HG03025 (cell line): ENCODE data around the gene CNTNAP2.

ENCODE experiments used
- ATAC-seq: cut with Tn5 transposase; IDR thresholded peaks from one replicate; pipeline ENCODE4 v1.9.1; 2021; ENCODE audit warnings: mild to moderate bottlenecking, moderate library complexity; ENCODE audit not compliant: unreplicated experiment, low FRiP score

CNTNAP2 gene

GRCh38 chr7:147509035-147509501, 1392.5 kb downstream of the CNTNAP2 start:
- no peak for ATAC-seq

DNA sequence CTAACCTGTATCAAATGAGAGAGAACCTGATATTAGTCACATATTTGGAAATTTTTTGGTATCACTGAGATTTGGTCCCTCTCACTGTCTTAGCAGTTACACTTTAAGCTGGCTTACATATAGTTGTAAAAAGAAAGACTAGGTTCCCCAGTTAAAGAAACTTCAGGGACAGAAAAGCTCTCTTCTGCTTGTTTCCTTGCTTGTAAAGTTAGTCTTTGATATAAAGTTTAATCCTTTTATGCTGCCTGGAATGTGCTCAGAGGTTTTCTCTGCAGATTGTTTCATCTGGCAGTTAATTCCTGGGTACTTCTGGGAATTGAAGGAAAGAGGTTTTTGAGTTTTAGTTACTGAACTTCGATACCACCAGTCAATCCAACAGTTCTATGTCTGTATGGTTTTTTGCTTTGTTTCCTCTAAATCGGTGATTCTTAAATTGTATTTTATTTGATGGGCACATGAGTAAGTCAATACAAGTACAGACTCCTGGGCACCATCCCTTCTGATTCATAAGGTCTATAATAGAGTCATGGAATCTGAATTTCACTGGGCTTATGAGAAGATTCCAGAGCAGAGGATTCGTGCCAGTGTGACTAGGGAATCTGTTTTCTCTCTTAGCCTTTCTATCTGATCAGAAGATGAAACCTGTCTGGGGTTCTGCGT, 1393.1 kb downstream of the CNTNAP2 start:
- ATAC-seq = no peak

DNA sequence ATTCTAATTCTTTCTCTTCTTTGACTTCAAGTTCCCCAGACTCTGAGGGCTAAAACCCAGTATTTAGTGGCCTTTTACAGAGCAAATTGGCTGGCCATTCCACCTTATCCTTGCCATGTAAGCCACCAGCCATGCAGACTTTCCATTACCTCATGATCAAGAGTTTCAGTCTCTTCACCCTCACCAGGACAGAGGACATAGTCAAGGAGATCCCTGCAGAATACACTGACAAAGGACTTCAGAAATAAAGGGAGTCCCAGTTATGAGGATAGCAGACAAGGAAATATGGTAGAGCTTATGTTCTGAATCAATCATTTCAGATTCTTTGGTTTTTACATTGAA, 1393.6 kb downstream of the CNTNAP2 start:
- ATAC-seq = no peak

GRCh38 chr7:147510923-147511322, 1394.3 kb downstream of the CNTNAP2 start:
- no peak for ATAC-seq

DNA sequence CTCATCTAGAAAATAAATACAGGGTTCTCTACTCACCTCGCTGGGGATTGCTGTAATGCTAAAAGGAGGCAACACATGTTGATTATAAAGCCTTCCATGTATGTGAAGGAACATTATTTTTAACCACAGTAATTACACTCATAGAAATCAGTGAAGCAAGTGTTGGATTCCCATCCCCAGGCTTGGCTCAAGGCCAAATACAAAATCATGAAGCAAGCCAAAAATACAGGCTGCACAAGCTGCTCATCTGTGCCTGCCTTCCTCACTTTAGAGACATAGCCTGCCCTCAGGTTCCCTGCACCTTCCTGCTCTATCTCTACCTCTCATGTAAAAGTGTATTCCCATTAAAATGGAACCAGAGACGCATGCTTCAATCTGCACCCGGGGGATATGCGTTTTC, 1396.8 kb downstream of the CNTNAP2 start:
- no peak for ATAC-seq

DNA sequence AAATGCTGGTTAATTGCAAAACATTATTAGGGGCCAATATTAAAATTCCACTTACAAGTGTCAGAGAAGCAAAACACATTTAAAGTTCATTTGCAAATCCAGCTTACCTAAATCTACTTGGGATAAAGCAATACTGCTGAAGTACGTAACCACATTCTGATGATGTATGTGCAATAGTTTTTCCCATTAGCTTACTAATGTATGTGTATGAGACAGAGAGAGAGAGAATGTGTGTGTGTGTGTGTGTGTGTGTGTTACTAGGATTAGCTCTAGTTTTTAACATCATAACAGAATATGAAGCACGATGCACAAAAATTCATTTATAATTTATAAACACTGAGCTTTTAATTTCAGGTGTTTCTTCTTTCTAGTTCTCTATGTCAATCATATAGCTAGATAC, 1399.8 kb downstream of the CNTNAP2 start:
- ATAC-seq = no peak

- no peak for ATAC-seq
These were observed 1402.5 kb downstream of the CNTNAP2 start for GRCh38 chr7:147519062-147519461.

DNA sequence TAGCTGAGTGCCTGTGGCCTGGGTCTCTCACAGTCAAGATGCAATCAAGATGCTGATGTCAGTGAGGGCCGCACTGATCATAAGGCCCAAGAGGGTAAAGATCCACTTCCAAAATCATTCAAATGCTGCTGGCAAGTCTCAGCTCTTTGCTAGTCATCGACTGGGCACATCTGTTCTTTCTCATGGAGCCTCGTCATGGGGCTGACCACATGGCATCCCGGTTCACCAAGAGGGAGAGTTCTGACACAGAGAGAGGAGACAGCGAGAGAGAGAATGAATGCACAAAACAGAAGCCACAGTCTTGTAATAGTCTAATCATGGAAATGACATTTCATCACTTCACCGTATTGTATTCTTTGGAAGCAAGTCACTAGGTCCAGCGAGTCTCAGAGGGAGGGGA, 1406.5 kb downstream of the CNTNAP2 start:
- no peak for ATAC-seq

- ATAC-seq = no peak
These were observed 1408.2 kb downstream of the CNTNAP2 start for GRCh38 chr7:147524726-147525250.

GRCh38 chr7:147525325-147525724, 1408.7 kb downstream of the CNTNAP2 start:
- ATAC-seq = no peak

DNA sequence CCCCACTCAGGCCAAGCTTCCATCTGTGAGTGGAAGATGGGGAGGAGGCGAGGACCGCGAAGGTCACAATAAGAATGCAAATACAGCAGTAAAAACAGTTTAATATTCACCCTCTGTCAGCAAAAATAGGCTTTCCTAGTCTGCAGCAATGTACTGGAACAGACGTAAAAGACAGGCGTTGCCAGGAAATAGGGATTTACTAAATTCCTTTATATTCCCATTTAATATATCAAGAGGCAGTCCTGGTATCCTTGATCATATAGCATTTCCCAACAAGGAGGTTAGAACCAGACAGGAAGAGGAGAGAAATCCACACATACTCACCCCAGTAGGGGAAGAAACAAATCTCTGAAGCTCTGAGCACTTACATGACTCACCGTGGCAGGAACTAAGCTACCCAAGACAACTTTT, 1419.1 kb downstream of the CNTNAP2 start:
- no peak for ATAC-seq

DNA sequence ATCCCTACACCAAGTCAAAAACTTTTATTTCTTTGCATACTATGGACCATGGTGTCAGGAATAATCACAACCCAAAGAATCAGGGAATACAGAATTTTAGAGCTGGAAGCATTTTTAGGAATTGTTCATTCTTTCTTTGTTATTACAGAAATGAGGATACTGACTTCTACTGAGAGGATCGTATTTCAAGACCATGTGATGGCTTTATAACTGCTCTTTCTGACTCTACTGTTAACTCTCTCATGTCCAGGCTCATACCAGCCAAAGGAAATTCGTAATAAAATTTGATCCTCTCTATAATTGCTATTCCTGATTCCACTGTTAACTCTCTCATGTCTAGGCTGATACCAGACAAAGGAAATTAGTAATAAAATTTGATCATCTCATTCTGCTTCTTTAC, 1423.1 kb downstream of the CNTNAP2 start:
- ATAC-seq = no peak

DNA sequence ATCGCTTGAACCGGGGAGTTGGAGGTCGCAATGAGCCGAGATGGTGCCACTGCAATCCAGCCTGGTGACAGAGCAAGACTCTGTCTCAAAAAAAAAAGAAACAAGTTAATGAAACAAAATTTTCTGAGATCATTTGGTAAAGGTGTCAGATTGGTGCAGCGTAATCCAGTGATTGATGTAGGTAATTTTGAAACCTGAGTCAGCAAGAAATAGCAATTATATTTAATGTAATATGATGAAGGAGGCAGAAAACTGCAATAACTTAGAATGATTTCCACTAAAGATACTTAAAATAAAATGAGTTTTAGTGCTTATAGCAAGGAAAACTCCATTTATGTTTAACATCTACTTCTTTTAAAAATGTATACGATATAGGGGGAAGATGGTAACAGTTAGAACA, 1424.1 kb downstream of the CNTNAP2 start:
- ATAC-seq = no peak

DNA sequence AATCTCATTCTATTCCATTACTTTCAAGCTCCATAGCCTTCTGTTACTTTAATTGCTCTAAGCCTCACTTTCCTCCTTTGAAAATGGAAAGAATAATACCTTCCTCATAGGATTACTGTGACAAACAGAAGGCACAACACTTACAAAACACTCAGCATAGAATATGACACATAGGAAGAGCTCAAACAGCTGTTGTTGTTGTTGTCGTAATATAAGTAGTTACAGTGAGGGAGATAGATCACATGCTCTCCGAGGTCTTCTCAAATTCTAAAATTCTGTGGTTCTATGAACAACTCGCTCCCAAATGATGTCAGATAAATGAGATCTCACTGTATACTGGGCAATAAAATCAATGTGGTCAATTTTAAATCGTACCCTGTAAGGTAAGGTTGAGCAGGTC, 1424.7 kb downstream of the CNTNAP2 start:
- ATAC-seq = no peak

DNA sequence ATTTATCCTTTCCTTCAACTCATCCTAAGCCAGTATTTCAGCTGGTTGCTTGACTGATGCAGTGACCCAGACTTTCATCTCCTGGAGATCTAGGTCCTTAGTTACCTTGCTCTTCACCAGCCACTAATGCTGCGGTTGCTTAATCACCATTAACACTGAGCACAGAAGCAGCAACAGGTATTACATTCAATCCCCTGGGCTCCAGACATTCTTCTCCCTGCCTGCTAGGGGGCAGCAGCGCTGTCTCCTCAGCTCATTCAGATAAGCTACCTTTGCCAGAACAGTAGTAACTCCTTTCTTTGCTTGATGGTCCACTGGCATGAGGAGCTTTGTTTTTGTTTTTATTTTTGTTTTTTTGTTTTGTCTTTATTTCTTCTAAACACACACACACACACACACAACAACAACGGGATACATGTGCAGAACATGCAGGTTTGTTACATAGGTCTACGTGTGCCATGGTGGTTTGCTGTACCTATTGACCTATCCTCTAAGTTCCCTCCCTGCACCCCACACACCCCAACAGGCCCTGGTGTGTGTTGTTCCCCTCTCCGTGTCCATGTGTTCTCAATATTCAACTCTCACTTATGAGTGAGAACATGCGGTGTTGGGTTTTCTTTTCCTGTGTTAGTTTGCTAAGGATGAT, 1430.8 kb downstream of the CNTNAP2 start:
- ATAC-seq = no peak

DNA sequence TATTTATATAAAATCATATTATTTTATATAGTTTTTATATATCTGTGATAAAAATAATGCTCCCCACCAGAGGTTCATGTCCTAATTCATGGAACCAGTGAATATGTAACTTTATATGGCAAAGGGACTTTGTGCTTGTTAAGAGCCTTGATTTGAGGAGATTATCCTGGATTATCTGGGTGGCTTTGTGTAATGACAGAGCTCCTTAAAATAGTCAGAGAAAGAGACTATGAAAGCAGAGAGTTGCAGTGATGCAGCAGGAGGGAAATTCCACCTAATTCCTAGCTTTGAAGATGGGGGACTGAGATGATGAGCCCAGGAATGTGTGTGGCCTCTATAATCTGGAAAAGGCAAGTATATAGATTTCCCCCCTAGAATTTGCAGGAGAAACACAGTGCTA, 1439.7 kb downstream of the CNTNAP2 start:
- no peak for ATAC-seq

GRCh38 chr7:147563669-147564068, 1447.1 kb downstream of the CNTNAP2 start:
- ATAC-seq = no peak

DNA sequence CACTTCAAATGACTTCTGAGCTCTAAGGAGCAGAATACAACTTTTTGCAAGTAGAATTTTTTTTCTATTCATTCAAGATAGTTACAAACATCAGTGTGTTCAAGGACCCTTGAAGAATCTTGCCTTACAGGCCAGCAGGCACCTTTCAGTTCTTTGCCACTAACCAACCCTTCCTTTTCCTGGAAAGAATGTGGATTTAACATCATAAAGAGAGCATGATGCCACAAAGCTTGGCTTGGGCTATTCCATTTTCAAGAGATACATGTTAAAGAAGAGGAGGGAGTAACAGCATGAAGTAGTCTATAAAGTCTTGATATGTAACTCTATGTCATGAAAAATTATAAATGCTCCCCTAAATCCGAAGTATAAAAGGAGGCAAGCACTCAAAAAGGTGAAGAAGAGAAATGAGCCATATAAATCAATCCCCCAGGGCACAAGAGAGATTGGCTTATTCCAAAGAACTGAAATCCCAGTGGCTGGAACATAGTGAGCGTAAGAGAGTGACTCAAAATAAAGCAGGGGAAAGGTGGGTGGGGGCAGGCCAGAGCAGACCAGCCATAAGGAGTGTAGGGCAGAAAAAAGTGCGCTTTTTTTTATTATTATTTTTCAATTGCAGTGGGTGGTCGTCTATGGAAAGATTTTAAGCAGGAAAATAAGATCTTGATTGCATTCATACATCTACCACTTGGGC, 1448.3 kb downstream of the CNTNAP2 start:
- no peak for ATAC-seq

DNA sequence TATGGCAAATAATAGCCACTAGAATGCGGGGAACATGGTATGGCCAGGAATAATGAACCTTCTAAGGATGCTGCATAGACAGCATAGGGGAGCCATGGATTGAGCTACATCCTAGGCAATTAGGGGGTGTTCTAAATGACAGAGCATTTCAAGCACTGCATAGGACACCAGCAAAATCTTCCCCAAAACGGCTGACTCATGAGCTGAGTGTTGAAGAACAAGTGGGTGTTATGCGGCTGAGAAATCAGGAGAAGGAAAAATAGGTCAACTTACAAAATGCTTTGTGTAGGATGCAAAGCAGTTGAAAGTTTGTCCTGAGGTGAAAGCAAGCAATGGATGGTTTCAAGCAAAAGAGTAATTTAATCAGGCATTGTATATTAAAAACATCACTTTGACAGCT, 1450.4 kb downstream of the CNTNAP2 start:
- no peak for ATAC-seq

DNA sequence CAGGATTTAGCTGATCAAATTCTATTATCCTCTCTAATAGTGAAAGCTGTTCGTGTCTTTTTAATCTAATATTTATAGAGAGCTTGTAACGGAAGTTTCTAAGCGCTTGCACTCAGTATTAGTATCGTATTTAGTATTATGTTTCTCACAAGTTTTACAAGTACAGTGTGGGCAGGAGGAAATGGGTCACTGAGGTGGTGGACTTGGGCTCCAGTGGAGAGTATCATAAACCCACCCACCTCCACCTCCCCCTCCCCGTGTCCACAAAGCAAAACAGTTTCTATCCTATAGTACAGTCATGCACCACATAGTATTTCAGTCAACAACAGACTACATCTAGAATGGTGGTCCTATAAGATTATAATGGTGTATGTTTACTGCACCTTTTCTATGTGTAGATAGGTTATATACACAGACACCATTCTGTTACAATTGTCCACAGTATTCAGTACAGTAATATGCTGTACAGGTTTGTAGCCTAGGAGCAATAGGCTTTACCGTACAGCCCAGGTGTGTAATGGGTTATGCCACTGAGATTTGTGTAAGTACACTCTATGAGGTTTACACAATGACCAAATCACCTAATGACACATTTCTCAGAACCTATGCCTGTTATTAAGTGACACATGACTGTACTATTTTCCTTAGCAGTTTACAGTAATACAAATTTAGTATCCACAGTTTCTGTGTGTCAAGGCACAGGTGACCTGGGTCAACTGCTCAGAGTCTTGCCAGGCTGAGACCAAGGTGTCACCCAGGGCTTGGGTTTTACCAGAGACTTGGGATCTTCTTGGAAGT, 1452.7 kb downstream of the CNTNAP2 start:
- no peak for ATAC-seq

DNA sequence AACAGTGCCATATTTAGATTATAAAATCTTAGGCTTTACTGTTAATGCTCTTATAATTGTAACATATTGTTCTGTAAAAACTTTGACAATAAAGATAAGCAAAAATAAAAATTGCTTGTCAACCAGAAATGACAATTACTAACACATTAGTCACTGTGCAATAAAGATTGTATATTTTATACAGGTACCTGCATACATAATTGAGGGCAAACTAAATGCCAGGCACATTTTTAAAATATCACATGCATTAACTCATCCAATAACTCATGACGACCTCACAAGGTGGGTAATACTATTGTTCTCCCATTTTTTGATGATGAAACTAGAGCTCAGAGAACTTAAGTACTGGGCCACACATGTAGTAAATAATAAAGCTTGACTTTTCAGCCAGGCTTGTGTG, 1453.8 kb downstream of the CNTNAP2 start:
- no peak for ATAC-seq
